ENCODE data around the gene PGS1. TPM values are rescaled to one million over a fixed set of nuclear protein-coding genes. Genes with fewer than 3 reads are reported as not detected.

The PGS1 gene
- total RNA-seq, 4 donors from 2014 or later: 41.9 to 105 (median 53.2) TPM

DNA sequence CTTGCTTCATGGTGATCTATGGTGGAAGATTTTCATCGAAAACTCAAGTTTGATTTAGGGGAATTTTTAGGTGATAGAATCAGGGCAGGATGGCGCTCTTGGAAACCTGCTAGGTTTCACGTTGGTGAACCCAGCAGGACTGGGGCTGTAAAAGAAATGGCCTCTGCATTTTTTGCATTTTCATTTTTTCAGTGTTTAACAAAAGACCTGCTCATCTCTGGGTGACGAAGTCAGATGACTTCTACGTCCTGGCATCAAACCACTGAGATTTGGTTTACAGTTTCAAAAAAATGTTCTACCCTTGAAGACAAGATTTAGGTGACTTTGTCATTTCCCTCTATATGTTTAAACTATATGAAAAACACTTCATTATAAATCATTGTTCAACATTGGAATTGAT lies 1.9 kb downstream of the PGS1 start:
- TF ChIP-seq EP300 (IDR thresholded peaks at IDR 0.05) (no peak), POLR2A (IDR thresholded peaks at IDR 0.05) (no peak)
- TF ChIP-seq, protein P1, sequence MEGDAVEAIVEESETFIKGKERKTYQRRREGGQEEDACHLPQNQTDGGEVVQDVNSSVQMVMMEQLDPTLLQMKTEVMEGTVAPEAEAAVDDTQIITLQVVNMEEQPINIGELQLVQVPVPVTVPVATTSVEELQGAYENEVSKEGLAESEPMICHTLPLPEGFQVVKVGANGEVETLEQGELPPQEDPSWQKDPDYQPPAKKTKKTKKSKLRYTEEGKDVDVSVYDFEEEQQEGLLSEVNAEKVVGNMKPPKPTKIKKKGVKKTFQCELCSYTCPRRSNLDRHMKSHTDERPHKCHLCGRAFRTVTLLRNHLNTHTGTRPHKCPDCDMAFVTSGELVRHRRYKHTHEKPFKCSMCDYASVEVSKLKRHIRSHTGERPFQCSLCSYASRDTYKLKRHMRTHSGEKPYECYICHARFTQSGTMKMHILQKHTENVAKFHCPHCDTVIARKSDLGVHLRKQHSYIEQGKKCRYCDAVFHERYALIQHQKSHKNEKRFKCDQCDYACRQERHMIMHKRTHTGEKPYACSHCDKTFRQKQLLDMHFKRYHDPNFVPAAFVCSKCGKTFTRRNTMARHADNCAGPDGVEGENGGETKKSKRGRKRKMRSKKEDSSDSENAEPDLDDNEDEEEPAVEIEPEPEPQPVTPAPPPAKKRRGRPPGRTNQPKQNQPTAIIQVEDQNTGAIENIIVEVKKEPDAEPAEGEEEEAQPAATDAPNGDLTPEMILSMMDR (IDR thresholded peaks at IDR 0.05): no peak
- Histone ChIP-seq H3K4me3 (no peak overlapping the region), H3K27ac (peak overlapping the region in 3 of 4 donors; percentile 47 to 56 (median 54)), H3K27me3 (no peaks in the 10 kb centered on the region), H3K4me1 (peaks cover 0 to 86% (median 50%) of the 10 kb centered on the region in 4 donors), H3K36me3 (no peaks in the 10 kb centered on the region), H3K9me3 (no peaks in the 10 kb centered on the region)
- 71 to 82% methylated on average over 5 of the region's 5 CpGs for WGBS, 2 donors
- no peak for DNase-seq (ENCODE audit: low spot score in 2 of 2)

DNA sequence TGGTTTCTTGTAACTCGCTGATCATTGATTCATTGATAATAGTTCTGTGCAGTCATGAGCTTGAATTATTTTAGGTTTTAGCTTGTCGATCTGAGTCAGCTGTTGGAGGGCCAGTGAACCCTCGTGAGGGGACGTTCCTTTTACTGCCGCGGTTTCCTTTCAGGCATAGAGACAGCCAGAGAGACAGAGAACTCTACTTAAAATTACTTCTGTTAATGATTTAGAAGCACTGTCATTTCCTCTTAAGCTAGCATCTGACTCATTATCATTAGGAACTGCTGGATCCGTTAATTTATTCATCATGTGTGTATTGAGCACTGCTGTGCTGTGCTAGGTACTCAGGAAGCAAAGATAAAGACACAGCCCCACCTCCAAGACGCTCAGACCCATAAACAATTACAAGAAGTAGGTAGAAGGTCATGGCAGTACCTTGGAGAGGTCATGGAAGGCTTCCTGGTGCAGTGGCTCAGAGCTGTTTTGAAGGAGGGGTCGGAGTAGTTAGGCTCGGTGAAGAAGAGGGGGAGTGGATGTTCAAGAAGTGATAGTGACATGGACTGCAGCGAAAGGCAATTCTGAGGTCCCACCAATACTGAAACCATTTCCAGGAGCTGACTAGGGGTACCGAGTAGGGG lies 3.3 kb downstream of the PGS1 start:
- Histone ChIP-seq H3K9me3 (no peaks in the 10 kb centered on the region), H3K36me3 (peaks cover 0 to 4% (median 0%) of the 10 kb centered on the region in 3 donors), H3K4me1 (peaks cover 0 to 85% (median 60%) of the 10 kb centered on the region in 4 donors), H3K27ac (peak overlapping the region in 3 of 4 donors; percentile 47 to 56 (median 54)), H3K27me3 (no peaks in the 10 kb centered on the region), H3K4me3 (no peak overlapping the region)
- TF ChIP-seq EP300 (IDR thresholded peaks at IDR 0.05): peak; percentile 19 to 60
- TF ChIP-seq, protein P1 (IDR thresholded peaks at IDR 0.05): no peak
- DNase-seq (ENCODE audit: low spot score in 2 of 2): no peak
- WGBS, 2 donors: 63 to 65% methylated on average over 12 of the region's 12 CpGs

DNA sequence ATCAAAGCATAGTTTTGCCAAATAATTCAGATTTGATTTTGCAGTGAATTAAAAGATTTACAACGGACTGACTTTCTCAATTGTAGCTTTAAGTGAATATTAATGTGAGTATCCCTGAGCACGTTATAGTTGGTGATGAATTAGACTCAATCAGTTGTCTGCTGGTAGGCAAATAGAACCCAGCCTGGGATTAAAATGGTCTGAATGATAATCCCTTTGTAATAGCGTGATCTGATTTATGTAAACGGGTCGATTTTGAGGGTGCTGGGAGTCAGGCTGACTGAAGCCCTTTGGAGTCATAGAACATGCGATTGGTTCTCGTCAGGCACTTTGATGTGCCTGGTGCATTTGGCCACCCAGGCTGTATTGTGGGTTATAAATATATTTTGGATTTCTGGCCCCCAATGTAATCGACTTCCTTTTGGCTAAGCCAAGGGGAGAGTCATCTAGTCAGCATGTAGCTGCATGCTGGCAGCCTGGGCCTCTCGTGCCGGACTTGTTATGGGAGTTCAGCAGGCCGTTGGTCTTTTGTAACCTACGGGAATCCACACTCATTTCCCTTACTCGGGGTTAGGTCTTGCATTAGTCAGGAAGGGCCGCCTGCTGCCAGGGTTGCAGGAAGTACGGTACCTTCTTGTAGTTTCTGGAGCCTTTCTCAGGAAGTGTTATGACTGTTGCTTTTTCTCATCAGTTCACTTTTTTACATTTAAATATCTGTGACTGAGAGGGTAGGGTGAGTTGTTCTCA lies 5.4 kb downstream of the PGS1 start:
- H3K4me3 ChIP-seq: no peak overlapping the region

DNA sequence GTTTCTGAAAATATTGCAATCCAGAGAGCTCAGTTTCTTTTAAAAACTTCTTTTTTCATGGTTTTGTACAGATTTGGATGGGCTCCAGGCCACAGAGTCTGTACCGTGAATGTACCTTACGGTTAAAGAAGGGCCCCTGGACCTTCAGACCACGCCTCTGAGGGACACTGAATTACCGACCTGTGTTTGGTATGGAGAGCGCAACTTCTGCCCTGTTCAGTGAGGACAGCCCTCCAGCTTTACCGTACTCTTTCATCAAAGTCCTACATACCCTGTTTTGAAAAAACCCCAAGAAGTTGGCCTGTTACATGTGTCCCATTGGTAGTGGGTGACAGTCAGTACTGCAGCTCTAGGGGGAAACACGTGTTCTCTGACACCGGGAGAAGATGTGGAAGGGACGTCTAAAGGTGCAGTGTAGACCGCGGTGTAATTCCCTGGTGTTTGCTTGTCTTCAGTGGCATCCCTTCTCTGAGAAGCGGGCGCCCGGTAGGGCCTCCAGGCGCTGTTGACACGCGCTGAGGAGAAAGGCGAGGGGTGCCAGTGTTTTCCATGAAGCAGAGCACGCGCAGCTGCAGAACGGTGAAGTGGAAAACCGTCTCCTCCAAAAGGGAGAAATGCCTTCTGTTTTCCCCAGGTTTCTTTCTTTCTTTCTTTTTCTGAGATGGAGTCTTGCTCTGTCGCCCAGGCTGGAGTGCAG lies 6.2 kb downstream of the PGS1 start:
- peak overlapping the region; percentile 45 to 83 (median 70) for H3K27ac ChIP-seq
- no peaks in the 10 kb centered on the region for H3K9me3 ChIP-seq
- H3K4me3 ChIP-seq: no peak overlapping the region
- peaks cover 0 to 95% (median 61%) of the 10 kb centered on the region in 4 donors for H3K4me1 ChIP-seq
- H3K27me3 ChIP-seq: no peaks in the 10 kb centered on the region
- TF ChIP-seq, protein P1 (IDR thresholded peaks at IDR 0.05): no peak
- TF ChIP-seq POLR2A (IDR thresholded peaks at IDR 0.05) (no peak), EP300 (IDR thresholded peaks at IDR 0.05) (no peak)
- 82 to 85% methylated on average over 23 of the region's 23 CpGs for WGBS, 2 donors
- H3K36me3 ChIP-seq: peaks cover 0 to 4% (median 0%) of the 10 kb centered on the region in 3 donors
- no peak for DNase-seq (ENCODE audit: low spot score in 2 of 2)

More for the DNA sequence above, 5.4 kb downstream of the PGS1 start:
- peak in 1 of 2 donors; percentile 70 for DNase-seq (ENCODE audit: low spot score in 2 of 2)
- peaks cover 0 to 4% (median 0%) of the 10 kb centered on the region in 3 donors for H3K36me3 ChIP-seq
- TF ChIP-seq EP300 (IDR thresholded peaks at IDR 0.05) (peak; percentile 91 to 92), POLR2A (IDR thresholded peaks at IDR 0.05) (no peak)
- TF ChIP-seq, protein P1 (IDR thresholded peaks at IDR 0.05): no peak
- H3K4me1 ChIP-seq: peaks cover 0 to 95% (median 68%) of the 10 kb centered on the region in 4 donors
- H3K27ac ChIP-seq: peak overlapping the region; percentile 45 to 83 (median 75)
- WGBS, 2 donors: 54 to 55% methylated on average over 15 of the region's 15 CpGs
- no peaks in the 10 kb centered on the region for H3K9me3 ChIP-seq
- H3K27me3 ChIP-seq: no peaks in the 10 kb centered on the region

Measured in tibial nerve (tissue), 4 donors.